Activated T-cell treated with anti-CD3 and anti-CD28 coated beads, Interleukin-2, amount 50 U/mL, for 1 hour (primary cell): ENCODE measurements around the gene KIF17.
A peak's percentile ranks its signal among the peaks of the same experiment; 100 is the strongest.

Experiments used
- DNase-seq: peaks from one replicate; pipeline ENCODE4 v3.0.0-alpha.2; 2020

KIF17 gene

DNA sequence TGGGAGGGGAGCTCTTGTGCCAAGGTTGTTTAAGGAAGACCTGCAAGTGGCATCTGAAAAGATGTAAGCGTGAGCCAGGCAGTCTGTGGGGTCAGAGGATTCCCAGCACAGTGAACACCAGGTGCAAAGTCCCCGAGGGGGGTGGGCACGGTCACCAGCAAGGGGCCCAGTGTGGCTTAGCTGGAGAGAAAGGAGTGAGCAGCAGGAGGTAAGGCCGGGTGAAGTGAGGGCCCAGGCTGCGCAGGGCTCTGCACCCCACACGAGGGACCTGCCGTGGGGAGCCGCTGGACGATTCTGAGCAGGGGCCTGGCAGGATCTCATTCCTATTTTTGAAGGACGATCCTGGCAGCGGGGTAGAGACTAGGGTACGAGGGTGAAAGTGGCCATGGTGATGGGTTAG is 60.8 kb downstream of the KIF17 start:
- no peak for DNase-seq

GRCh38 chr1:20654104-20654690 is 63.6 kb downstream of the KIF17 start:
- DNase-seq = no peak

DNA sequence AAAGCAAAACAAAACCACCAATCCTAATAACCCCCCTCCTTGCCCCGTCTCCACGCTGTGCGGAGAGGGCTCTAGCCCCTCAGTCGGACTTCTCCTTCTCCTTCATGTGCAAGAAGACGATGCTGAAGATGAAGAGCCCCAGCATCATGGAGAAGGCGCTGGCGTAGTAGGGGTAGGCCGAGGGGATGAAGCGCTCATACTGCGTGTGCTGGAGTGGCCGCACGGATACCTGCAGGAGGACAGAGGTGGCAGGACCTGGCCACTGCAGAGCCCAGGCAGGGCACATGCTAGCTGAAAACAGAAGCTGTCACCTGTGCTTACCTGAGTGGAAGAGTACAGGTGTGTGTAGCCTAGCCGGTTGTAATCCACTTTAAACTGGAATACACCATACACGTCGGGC is 65.5 kb downstream of the KIF17 start:
- DNase-seq = no peak

GRCh38 chr1:20648946-20649345 is 68.9 kb downstream of the KIF17 start:
- DNase-seq = no peak

DNA sequence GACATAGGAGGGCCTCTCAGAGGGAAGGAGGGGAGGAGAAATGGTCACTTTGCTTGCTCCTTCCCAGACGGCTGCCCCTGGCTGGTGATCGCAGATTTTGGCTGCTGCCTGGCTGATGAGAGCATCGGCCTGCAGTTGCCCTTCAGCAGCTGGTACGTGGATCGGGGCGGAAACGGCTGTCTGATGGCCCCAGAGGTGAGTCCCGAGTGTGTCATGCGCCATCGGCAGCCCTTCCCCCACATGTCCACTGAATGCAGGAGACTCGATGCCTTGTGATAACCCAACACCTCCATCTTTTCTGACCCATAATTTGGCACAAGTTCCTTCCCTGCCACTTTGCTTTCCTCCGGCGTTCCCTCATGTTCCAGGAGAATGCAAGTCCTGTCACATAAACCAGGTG is 69.4 kb downstream of the KIF17 start:
- DNase-seq = no peak

- DNase-seq = no peak
Measured at GRCh38 chr1:20645414-20645813, 72.4 kb downstream of the KIF17 start.

- no peak for DNase-seq
Measured at GRCh38 chr1:20644416-20644815, 73.4 kb downstream of the KIF17 start.

GRCh38 chr1:20643080-20643479 is 74.7 kb downstream of the KIF17 start:
- no peak for DNase-seq

DNA sequence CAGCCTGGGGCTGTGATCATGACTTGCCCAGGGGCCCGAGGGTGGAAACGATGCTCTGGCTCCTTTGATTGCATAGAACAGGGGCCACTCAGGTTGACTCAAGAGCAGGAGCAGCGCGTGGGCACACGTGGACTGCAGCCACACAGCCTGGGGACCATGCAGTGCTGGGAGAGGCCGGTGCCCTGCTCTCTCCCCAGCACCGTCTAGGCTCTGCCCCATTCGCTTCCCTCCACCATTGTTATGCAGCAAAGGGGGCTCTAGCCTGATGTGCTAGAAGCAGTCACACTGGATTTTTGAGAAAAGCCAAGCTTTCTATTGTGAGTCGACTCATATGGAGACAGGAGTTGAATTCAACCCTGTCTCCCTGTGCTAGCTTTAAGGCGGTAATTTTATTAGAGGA is 75.8 kb downstream of the KIF17 start:
- no peak for DNase-seq

DNA sequence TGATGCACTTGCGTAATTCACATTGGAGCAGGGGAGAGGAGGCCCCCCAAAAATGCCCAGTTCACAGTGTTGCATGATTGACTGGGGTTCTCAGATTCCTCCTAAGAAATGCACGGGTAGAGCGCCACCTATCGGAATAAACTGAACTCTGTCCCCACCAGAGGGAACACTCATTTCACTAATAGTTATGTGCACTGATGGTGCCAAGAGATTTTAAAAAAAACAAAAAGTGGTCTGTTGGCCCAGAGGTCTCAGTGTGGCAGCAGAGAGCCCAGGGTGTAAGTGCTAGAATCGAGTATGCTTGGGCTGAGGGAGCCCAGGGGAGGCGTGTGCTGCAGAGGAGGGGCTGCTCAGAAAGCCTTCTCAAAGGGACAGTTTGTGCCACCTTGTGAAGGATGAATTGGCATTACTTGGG is 77.6 kb downstream of the KIF17 start:
- DNase-seq = peak; percentile 41

- no peak for DNase-seq
Measured at GRCh38 chr1:20636785-20637347, 80.9 kb downstream of the KIF17 start.

DNA sequence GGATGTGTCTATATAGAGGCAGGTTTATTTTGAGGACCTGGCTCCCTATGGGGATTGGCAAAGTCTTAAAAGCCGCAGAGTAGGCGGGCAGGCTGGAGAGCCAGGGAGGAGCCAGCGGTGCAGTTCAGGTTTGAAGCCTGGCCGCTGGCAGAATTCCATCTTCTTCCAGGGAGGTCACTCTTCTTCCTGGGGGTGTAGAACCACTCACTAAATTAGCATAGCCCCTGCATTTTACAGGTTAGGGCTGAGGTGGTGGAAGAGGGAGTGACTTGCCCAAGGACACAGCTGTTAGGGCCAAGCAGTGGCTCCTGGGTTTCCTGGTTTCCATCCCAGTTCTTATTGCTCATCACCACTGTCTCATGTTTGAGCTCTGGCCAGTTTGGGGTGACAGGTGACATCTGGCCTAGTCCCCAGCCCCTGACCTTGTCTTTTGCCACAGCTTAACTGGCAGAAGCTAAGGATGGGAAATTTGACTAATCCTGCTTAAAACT is 83.2 kb downstream of the KIF17 start:
- DNase-seq = peak; percentile 37

GRCh38 chr1:20634065-20634593 is 83.7 kb downstream of the KIF17 start:
- DNase-seq = peak; percentile 34

GRCh38 chr1:20633190-20634064 is 84.4 kb downstream of the KIF17 start, which contains the start of gene PINK1:
Gene PINK1 (plus strand): TSS chr1:20633458. CDS start chr1:20633549, 91 bp downstream.
- DNase-seq = peak; percentile 99

DNA sequence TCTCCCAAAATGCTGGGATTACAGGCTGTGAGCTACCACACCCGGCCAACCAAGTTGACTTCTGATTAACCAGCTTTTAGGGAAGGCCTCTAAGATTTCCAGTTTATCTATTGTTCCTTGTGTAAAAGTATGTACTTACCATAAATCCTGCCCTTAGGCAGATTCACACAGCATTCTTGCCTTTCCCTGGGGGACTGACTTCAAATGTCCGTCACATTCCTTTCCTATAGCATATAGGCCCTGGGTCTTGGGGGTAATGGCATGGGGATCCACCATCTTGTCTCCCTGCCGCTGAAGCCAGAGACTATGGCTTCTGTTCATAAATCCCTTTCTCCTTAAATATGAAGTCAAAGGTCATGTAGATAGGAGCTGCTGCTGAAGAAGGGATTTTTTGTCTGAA is 85.4 kb downstream of the KIF17 start:
- DNase-seq = no peak

DNA sequence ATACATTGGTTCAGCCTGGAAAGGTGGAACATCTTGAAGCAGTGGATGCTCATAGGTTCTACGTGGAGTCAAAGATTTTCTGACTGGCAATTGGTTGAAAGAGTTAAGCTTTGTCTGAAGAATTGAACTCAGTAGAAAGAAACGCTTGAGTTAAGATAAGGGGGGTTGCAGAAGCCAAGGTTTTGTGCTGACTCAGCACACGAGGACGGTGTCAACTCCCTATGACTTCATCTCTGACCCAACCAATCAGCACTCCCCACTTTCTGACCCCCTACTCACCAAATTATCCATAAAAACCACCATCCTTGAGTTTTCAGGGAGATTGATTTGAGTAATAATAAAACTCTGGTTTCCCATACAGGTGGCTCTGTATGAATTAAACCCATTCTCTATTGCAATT is 87.1 kb downstream of the KIF17 start:
- DNase-seq = no peak

DNA sequence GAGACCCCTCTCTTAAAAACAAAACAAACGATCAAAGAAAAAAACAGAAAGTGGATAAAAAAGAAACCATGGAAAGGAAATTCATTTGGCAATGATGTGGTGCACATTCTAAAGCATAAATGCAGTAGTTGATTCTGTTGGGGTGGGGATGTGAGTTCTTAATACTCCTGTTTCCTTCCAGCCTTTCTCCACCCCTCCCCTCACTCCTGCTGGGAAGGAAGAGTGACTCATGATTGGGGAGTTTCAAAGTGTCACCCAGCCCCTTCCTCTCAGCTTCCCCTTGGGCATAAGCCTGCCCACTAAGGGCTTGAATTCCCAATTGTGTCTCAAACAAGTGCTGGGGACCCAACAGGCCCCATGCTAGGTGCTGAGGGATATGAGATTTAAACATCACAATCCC is 91.3 kb downstream of the KIF17 start:
- no peak for DNase-seq

GRCh38 chr1:20626098-20626427 is 91.7 kb downstream of the KIF17 start:
- DNase-seq = no peak

DNA sequence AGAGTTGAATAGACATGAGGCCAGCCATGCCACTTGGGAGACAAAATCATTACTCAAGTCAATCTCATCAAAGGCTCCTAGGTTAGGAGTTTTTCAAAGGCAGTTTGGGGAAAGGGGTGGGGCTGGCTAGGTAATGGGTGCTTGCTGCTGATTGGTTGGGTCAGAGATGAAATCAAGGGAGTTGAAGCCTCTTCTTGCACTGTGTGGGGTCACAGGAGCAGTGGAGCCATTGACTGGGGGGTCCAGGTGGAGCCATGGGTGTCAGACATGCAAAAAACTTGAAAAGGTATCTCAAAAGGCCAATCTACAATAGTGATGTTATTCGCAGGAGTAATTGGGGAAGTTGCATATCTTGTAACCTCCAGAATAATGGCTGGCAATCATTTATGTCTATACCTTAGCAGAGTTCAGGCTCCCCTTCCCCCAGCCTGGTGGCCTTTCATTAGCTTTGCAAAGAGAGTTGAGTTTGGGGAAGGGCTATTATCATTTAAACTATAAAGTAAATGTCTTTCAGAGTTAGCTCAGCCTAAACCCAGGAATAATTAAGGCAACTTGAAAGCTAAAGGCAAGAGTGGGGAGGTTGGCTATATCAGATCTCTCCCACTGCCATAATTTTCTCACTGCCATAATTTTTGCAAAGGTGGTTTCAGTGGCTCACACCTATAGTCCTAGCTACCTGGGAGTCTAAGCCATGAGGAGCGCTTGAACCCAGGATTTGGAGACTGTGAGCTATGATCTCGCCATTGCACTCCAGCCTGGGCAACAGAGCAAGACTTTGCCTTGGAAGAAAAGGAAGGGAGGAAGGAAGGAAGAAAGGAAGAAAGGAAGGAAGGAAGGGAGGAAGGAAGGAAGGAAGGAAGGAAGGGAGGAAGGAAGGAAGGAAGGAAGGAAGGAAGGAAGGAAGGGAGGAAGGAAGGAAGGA is 92.4 kb downstream of the KIF17 start:
- no peak for DNase-seq

DNA sequence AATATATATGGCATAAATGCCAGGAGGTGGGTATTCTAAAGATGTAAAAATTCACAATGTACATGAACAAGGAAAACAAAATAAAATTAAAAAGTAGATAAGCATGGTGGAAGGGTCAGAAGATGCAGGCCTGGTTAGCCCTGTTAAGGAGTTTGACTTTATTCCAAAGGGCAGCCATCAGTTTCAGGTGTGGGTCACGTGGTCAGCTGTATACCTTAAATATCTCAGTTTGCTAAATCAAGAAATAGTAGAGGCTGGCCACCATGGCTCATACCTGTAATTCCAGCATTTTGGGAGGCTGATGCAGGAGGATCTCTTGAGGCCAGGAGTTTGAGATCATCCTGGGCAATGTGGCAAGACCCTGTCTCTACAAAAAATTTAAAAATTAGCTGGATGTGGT is 93.1 kb downstream of the KIF17 start:
- DNase-seq = no peak

DNA sequence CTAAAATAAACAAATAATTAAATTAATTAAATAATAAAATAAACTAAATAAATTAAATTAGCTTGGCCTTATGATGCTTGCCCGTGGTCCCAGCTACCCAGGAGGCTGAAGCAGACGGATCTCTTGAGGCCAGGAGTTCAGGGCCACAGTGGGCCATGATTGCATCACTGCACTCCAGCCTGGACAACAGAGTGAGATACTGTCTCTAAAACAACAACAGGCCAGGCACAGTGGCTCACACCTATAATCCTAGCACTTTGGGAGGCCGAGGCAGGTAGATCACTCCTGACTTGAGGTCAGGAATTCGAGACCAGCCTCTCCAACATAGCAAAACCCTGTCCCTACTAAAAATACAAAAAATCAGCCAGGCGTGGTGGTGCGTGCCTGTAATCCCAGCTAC is 96.8 kb downstream of the KIF17 start:
- DNase-seq = no peak

- DNase-seq = no peak
Measured at GRCh38 chr1:20619999-20620398, 97.8 kb downstream of the KIF17 start.

- no peak for DNase-seq
Measured at GRCh38 chr1:20618550-20618949, 99.3 kb downstream of the KIF17 start.
